ENCODE data around the gene MMP25. TPM values are rescaled to one million over a fixed set of nuclear protein-coding genes. Genes with fewer than 3 reads are reported as not detected.

MMP25 gene
- total RNA-seq, 4 donors from 2014 or later, result 1.4 to 3.3 (median 2.4) TPM; not detected in 1

DNA sequence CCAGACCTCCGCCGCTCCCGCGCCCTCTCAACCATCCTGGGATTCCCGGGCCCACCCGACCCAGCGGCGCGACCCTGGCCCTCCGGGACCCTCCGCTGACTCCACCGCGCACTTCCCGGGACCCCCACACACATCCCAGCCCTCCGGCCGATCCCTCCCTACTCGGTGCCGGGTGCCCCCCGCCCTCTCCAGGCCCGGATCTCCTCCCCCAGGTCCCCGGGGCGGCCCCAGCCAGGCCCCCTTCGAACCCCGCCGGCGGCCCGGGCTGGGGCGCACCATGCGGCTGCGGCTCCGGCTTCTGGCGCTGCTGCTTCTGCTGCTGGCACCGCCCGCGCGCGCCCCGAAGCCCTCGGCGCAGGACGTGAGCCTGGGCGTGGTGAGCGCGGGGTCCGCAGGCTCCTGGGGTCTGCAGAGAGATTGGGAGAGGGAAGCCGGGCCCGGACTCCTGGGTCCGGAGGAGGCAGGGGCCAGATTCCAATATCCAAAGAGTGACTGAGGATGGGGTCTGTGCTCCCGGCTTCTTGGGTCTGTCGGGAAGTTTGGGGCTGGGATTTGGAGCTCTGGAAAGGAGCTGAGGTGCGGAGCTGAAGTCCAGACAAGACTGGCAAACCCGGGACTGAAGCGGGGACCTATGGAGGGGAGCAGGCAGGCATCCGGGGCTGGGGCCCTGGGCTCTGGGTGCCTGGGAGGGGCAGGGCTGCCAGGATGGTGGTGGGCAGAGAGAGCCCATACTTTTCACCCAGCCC is 453 bp downstream of the MMP25 start:
- TF ChIP-seq POLR2A (IDR thresholded peaks at IDR 0.05), result no peak
- TF ChIP-seq, protein P1, sequence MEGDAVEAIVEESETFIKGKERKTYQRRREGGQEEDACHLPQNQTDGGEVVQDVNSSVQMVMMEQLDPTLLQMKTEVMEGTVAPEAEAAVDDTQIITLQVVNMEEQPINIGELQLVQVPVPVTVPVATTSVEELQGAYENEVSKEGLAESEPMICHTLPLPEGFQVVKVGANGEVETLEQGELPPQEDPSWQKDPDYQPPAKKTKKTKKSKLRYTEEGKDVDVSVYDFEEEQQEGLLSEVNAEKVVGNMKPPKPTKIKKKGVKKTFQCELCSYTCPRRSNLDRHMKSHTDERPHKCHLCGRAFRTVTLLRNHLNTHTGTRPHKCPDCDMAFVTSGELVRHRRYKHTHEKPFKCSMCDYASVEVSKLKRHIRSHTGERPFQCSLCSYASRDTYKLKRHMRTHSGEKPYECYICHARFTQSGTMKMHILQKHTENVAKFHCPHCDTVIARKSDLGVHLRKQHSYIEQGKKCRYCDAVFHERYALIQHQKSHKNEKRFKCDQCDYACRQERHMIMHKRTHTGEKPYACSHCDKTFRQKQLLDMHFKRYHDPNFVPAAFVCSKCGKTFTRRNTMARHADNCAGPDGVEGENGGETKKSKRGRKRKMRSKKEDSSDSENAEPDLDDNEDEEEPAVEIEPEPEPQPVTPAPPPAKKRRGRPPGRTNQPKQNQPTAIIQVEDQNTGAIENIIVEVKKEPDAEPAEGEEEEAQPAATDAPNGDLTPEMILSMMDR (IDR thresholded peaks at IDR 0.05), result no peak
- Histone ChIP-seq H3K27ac (peak overlapping the region in 2 of 4 donors; percentile 12 to 57), H3K4me1 (peaks cover 0 to 24% (median 18%) of the 10 kb centered on the region in 4 donors), H3K9me3 (no peaks in the 10 kb centered on the region), H3K36me3 (no peaks in the 10 kb centered on the region), H3K4me3 (peak overlapping the region; percentile 23 to 59 (median 42)), H3K27me3 (peaks cover 0 to 50% of the 10 kb centered on the region in 2 donors)
- no peak for DNase-seq

DNA sequence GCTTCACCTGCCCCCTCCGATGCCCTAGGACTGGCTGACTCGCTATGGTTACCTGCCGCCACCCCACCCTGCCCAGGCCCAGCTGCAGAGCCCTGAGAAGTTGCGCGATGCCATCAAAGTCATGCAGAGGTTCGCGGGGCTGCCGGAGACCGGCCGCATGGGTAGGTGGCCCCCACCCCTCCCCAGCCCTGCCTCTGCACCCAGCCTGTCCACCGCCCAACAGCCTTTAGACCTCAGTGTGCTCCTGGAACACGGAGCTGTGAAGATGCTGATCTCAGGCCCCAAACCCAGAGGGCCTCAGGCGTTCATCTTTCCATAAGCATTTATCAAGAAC is 993 bp downstream of the MMP25 start:
- TF ChIP-seq POLR2A (IDR thresholded peaks at IDR 0.05), result no peak
- TF ChIP-seq, protein P1 (IDR thresholded peaks at IDR 0.05), result no peak

DNA sequence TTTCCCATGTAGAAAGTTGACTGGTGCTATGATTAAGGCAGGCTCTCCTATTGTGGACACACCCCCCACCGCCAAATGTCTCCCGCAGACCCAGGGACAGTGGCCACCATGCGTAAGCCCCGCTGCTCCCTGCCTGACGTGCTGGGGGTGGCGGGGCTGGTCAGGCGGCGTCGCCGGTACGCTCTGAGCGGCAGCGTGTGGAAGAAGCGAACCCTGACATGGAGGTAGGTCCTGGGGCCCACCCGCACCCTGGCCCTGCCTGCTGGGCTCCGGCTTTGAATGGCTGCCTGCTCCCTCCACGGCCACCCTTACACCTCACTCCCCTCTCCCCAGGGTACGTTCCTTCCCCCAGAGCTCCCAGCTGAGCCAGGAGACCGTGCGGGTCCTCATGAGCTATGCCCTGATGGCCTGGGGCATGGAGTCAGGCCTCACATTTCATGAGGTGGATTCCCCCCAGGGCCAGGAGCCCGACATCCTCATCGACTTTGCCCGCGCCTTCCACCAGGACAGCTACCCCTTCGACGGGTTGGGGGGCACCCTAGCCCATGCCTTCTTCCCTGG is 3.6 kb downstream of the MMP25 start:
- DNase-seq, result no peak
- Histone ChIP-seq H3K36me3 (no peaks in the 10 kb centered on the region), H3K9me3 (no peaks in the 10 kb centered on the region), H3K27ac (no peak overlapping the region), H3K4me1 (peaks cover 0 to 26% (median 17%) of the 10 kb centered on the region in 4 donors), H3K27me3 (peaks cover 0 to 39% of the 10 kb centered on the region in 2 donors), H3K4me3 (no peak overlapping the region)
- TF ChIP-seq POLR2A (IDR thresholded peaks at IDR 0.05), result no peak
- TF ChIP-seq, protein P1 (IDR thresholded peaks at IDR 0.05), result no peak

More for the DNA sequence above, 993 bp downstream of the MMP25 start:
- DNase-seq, result no peak
- H3K9me3 ChIP-seq, result no peaks in the 10 kb centered on the region
- H3K27me3 ChIP-seq, result peaks cover 0 to 50% of the 10 kb centered on the region in 2 donors
- H3K36me3 ChIP-seq, result no peaks in the 10 kb centered on the region
- no peak overlapping the region for H3K27ac ChIP-seq
- no peak overlapping the region for H3K4me3 ChIP-seq
- H3K4me1 ChIP-seq, result peaks cover 0 to 24% (median 18%) of the 10 kb centered on the region in 4 donors

DNA sequence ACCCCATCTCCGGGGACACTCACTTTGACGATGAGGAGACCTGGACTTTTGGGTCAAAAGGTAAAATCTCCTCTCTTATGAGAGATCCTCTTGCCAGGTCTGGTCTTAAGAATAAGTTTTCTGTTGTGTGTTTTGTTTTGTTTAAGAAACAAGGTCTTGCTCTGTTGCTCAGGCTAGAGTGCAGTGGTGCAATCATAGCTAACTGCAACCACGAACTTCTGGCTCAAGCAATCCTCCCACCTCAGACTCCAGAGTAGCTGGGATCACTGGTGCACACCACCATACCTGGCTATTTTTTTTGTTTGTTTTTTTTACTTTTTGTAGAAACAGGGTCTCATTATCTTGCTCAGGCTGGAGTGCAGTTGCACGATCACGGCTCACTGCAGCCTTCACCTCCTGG is 4.1 kb downstream of the MMP25 start:
- no peak overlapping the region for H3K27ac ChIP-seq
- no peak for DNase-seq
- peaks cover 0 to 26% (median 15%) of the 10 kb centered on the region in 4 donors for H3K4me1 ChIP-seq
- no peaks in the 10 kb centered on the region for H3K9me3 ChIP-seq
- no peaks in the 10 kb centered on the region for H3K36me3 ChIP-seq
- H3K27me3 ChIP-seq, result peaks cover 0 to 34% of the 10 kb centered on the region in 2 donors
- TF ChIP-seq, protein P1 (IDR thresholded peaks at IDR 0.05), result no peak
- no peak for TF ChIP-seq POLR2A (IDR thresholded peaks at IDR 0.05)
- H3K4me3 ChIP-seq, result no peak overlapping the region

DNA sequence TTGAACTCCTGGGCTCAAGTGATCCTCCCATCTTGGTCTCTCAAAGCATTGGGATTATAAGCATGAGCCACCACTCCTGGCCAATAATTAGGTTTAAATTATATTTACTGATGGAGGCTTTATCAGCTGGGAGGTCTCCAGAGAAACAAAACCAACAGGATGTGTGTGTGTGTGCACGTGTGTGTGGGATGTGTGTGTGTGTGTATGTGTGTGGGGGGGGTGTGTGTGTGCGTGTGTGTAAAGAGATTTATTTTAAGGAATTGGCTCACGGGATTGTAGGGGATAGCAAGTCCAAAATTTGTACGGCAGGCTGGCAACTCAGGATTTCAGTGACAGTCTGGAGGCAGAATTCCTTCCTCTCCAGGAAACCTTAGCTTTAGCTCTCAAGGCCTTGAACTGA is 4.6 kb downstream of the MMP25 start:
- Histone ChIP-seq H3K4me3 (no peak overlapping the region), H3K36me3 (no peaks in the 10 kb centered on the region), H3K9me3 (no peaks in the 10 kb centered on the region), H3K4me1 (peaks cover 0 to 23% (median 10%) of the 10 kb centered on the region in 4 donors), H3K27ac (no peak overlapping the region), H3K27me3 (peaks cover 0 to 29% of the 10 kb centered on the region in 2 donors)
- TF ChIP-seq, protein P1 (IDR thresholded peaks at IDR 0.05), result no peak
- no peak for TF ChIP-seq POLR2A (IDR thresholded peaks at IDR 0.05)
- DNase-seq, result no peak

Measured in Peyer's patch (tissue), 4 donors.